GM20431 (cell line): ENCODE data around the gene XRRA1.
"Not testable (repeated sequence)": the region's sequence is repeated elsewhere in the genome, so short reads cannot be mapped to it uniquely, and the experiment has no call there.

Source experiments
- in situ Hi-C: fragments of 300-500 bp; cut with MseI, MboI; formaldehyde crosslinking; loops from one replicate; pipeline ENCODE4 v1.15.0; 2020; ENCODE audit warnings: low sequenced_read_pairs; ENCODE audit not compliant: unreplicated experiment

Gene XRRA1

GRCh38 chr11:74909812-74910211 is 39.1 kb downstream of the XRRA1 start:
- in situ Hi-C loops = no loop called here

GRCh38 chr11:74909385-74909784 is 39.5 kb downstream of the XRRA1 start:
- in situ Hi-C loops = no loop called here

- in situ Hi-C loops = no loop called here
Observed at GRCh38 chr11:74905326-74905725, 43.6 kb downstream of the XRRA1 start.

GRCh38 chr11:74902342-74902741 is 46.5 kb downstream of the XRRA1 start:
- in situ Hi-C loops = no loop called here

GRCh38 chr11:74896311-74896710 is 52.6 kb downstream of the XRRA1 start:
- in situ Hi-C loops = no loop called here

- in situ Hi-C loops = no loop called here
Observed at GRCh38 chr11:74895340-74896116, 53.4 kb downstream of the XRRA1 start.

- in situ Hi-C loops = not testable (repeated sequence)
Observed at GRCh38 chr11:74893015-74893414, 55.9 kb downstream of the XRRA1 start.

- in situ Hi-C loops = no loop called here
Observed at GRCh38 chr11:74877132-74877531, 71.8 kb downstream of the XRRA1 start.

- in situ Hi-C loops = no loop called here
Observed at GRCh38 chr11:74871037-74871436, 77.9 kb downstream of the XRRA1 start.

- in situ Hi-C loops = no loop called here
Observed at GRCh38 chr11:74870485-74870884, 78.4 kb downstream of the XRRA1 start.

GRCh38 chr11:74866557-74866956 is 82.3 kb downstream of the XRRA1 start:
- in situ Hi-C loops = no loop called here

GRCh38 chr11:74863410-74863809 is 85.5 kb downstream of the XRRA1 start:
- in situ Hi-C loops = no loop called here

- in situ Hi-C loops = no loop called here
Observed at GRCh38 chr11:74860743-74861142, 88.1 kb downstream of the XRRA1 start.

- in situ Hi-C loops = no loop called here
Observed at GRCh38 chr11:74853223-74853622, 95.7 kb downstream of the XRRA1 start.

- in situ Hi-C loops = no loop called here
Observed at GRCh38 chr11:74849525-74850391, 99.1 kb downstream of the XRRA1 start.

- in situ Hi-C loops = no loop called here
Observed at GRCh38 chr11:74847895-74848294, 101.0 kb downstream of the XRRA1 start.

GRCh38 chr11:74847395-74847794 is 101.5 kb downstream of the XRRA1 start:
- in situ Hi-C loops = no loop called here

GRCh38 chr11:74846770-74847169 is 102.1 kb downstream of the XRRA1 start:
- in situ Hi-C loops = no loop called here

- in situ Hi-C loops = no loop called here
Observed at GRCh38 chr11:74845978-74846517, 102.8 kb downstream of the XRRA1 start.

- in situ Hi-C loops = no loop called here
Observed at GRCh38 chr11:74844865-74845264, 104.0 kb downstream of the XRRA1 start.

- in situ Hi-C loops = no loop called here
Observed at GRCh38 chr11:74844072-74844471, 104.8 kb downstream of the XRRA1 start.
